Activated CD4-positive, alpha-beta memory T cell treated with anti-CD3 and anti-CD28 coated beads, Interleukin-2, amount 10 ng/mL, durations not matched to agents 7 days and 5 days (primary cell): ENCODE measurements around the gene SEPTIN5. TPM values are rescaled to one million over a fixed set of nuclear protein-coding genes. Genes with fewer than 3 reads are reported as not detected.
A peak's percentile ranks its signal among the peaks of the same experiment; 100 is the strongest.

Experiments
- CTCF ChIA-PET: fragments of 350-600 bp; sonication (Branson Sonifier 250); formaldehyde crosslinking; loops from one replicate; lab custom pipeline; 2021; ENCODE audit warnings: antibody characterized with exemption, inconsistent platforms; lab: Charles Lee
- POLR2A ChIA-PET: fragments of 350-600 bp; sonication (Branson Sonifier 250); formaldehyde crosslinking; loops from one replicate; lab custom pipeline; 2021; ENCODE audit warnings: antibody characterized with exemption; lab: Charles Lee
- DNase-seq: peaks from one replicate; pipeline ENCODE4 v3.0.0-alpha.2; 2020
- H3K27ac Mint-ChIP-seq: one replicate; pipeline ENCODE4 v1.8.0; 2021; ENCODE audit warnings: mild to moderate bottlenecking, mixed read lengths
- H3K27me3 Mint-ChIP-seq: one replicate; pipeline ENCODE4 v1.8.0; 2021; ENCODE audit warnings: mixed read lengths
- H3K36me3 Mint-ChIP-seq: one replicate; pipeline ENCODE4 v1.8.0; 2021; ENCODE audit warnings: low read depth, mixed read lengths
- H3K4me1 Mint-ChIP-seq: one replicate; pipeline ENCODE4 v1.8.0; 2021; ENCODE audit warnings: mixed read lengths
- H3K4me3 Mint-ChIP-seq: one replicate; pipeline ENCODE4 v1.8.0; 2021; ENCODE audit warnings: mild to moderate bottlenecking, mixed read lengths
- H3K9me3 Mint-ChIP-seq: one replicate; pipeline ENCODE4 v1.8.0; 2021; ENCODE audit warnings: mixed read lengths
- total RNA-seq, 2 experiments: library from RNA; stranded (reverse); gene quantifications; one replicate each; pipeline ENCODE4 v1.2.3, GENCODE V29; 2021

SEPTIN5 gene
- total RNA-seq, 2 experiments from 2014 or later, result not detected

DNA sequence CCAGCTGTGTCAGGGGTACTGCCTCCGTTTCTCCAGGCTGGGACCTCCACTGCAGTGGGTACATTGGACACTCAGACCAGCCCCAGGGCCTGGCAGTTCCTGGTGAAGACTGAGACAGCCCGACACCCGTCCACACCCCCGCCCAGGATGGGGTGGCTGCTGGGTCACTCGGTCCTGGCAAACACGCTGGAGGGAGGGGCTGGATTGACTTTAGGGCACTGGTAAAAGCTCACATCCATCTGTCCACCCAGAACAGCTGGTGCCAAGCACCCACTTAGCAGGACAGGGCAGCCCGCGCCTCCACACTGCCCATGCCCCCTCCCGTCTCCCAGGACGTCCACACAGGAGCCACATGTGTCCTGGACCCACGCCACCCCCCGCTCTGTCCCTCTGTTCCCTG lies 35.6 kb downstream of the SEPTIN5 start:
- CTCF ChIA-PET, result interaction anchor here (1.3 kb wide), 1 partner anchor 160 kb away, joined by 3 read pairs; no protein-coding TSS in a partner anchor
- peaks cover 18% of the 10 kb centered on the region for H3K27me3 Mint-ChIP-seq
- DNase-seq, result no peak
- H3K27ac Mint-ChIP-seq, result no peak overlapping the region
- POLR2A ChIA-PET, result no interaction called here
- no peaks in the 10 kb centered on the region for H3K4me1 Mint-ChIP-seq
- no peak overlapping the region for H3K4me3 Mint-ChIP-seq
- H3K9me3 Mint-ChIP-seq, result no peaks in the 10 kb centered on the region
- no peaks in the 10 kb centered on the region for H3K36me3 Mint-ChIP-seq

DNA sequence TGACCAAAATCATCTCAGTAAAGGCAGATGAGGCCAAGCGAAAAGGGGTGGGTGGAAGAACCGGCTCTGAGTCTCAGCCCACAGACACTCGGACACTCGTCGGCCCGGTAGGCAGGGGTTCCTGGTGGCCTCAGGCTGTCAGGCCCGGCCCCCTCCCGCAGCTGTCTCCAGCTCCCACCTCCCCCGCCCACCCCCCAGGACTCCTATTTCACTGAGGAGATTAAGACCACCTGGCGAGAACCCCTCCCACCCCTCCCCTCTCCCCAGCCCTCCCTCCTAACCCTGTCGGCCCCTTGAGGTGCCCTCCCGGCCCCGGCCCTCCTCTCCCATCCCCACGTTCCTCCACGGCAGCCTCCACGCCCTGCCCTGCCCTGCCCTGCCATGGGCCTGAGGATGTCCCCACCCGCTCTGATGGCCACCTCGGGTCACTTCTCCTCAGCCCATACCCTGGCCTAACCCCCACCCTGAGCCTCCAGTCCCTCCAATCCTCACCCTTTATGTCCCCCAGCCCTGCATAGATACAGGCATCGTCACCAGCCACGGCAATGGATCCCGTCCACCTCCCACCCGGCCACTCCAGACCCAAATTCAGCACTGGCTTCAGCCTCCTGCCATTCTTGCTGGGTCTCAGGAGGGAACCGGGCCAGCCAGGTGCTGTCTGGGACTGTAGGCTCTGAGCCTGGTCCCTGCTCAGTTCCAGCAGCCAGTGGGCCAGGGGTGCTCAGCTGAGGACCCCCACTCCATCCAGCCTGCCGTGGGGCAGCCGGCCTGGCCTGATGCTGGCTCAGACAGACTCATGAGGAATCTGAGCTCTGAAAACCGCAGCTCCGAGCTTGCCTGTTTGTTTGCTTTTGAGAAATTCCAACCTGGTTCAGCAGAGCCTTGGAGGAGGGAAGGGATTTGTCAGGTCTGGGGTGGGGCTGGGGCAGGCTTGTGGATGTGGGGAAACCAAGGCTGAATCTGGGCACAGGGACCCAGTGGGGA lies 36.5 kb downstream of the SEPTIN5 start:
- H3K27me3 Mint-ChIP-seq, result peaks cover 23% of the 10 kb centered on the region

DNA sequence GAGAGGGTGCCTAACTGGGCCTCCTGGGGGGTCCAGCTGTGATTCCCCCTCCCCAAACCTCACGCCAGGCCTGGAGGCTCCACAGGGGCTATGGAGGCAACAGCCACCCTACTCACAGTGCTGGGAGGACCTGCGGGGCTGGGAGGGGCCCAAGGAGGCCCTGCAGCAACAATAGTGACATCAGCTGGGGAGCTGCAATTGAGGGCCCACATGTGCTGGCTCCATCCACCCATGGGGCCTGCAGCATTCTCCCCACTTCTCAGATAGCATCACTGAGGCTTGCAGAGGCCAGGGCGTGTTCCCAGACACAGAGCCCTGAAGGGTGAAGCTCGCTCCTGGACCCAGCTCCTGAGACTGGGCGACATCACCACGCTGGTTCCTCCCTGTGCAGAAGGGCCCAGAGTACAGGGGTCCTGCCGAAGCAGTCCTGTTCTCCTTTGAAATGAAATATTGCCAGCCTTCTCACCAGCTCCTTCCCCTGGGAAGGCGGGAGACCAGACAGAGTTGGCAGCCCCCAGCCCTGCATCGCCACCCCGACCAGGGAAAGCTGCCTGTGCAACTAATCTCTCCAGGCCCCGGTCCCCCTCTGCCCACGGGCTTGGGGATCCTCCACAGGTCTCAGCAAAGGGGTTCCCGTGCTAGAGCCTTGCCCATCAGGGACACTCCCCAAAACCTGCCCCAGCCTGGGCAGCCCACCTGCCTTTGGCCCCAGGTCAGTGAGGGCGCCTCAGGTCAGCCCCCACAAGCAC lies 37.4 kb downstream of the SEPTIN5 start:
- Mint-ChIP-seq H3K36me3 (no peaks in the 10 kb centered on the region), H3K27ac (no peak overlapping the region), H3K4me1 (peaks cover 6% of the 10 kb centered on the region), H3K27me3 (peaks cover 30% of the 10 kb centered on the region), H3K4me3 (no peak overlapping the region), H3K9me3 (no peaks in the 10 kb centered on the region)
- CTCF ChIA-PET, result interaction anchor here (1.0 kb wide), 1 partner anchor 21 kb away, joined by 3 read pairs; no protein-coding TSS in a partner anchor
- POLR2A ChIA-PET, result no interaction called here
- DNase-seq, result no peak

More for the DNA sequence above, 36.5 kb downstream of the SEPTIN5 start:
- Mint-ChIP-seq H3K36me3 (no peaks in the 10 kb centered on the region), H3K9me3 (no peaks in the 10 kb centered on the region), H3K4me3 (no peak overlapping the region), H3K27ac (no peak overlapping the region), H3K4me1 (peaks cover 1% of the 10 kb centered on the region)
- DNase-seq, result no peak
- ChIA-PET CTCF (no interaction called here), POLR2A (no interaction called here)

DNA sequence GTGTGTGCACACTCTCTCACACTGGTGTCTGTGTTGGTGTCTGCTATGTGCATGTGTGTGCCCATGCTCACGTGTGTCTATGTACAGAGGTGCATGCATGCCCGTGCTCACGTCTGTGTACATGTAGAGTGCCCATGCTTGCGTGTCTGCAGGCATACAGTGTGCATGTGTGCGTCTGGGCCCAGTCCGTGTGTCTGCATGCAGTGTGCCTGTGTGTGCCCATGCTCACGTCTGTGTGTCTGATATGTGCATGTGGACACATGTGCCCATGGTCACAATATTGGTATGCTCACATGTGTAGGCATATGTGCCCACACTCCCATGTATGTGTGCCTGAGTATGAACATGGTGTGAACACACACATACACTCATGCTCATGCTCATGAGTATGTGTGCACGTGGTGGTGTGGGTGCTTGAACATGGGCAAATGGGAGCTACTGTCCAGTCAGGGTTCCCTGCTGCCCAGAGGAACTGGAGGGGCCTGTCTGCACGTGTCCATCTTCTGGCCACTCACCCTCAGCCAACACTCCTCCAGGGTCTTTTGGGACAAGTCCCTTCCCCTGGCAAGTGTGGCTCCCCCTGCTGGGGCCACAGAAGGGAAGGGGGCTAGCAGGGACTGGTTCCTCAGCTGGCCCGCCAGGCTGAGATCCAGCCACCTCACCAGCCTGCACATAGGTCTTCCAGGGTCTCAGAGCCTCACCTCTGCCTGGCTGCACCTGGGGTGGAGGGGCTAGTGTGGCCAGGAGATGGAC lies 39.0 kb downstream of the SEPTIN5 start:
- POLR2A ChIA-PET, result no interaction called here
- H3K4me1 Mint-ChIP-seq, result peaks cover 13% of the 10 kb centered on the region
- no peak overlapping the region for H3K27ac Mint-ChIP-seq
- H3K9me3 Mint-ChIP-seq, result no peaks in the 10 kb centered on the region
- DNase-seq, result no peak
- CTCF ChIA-PET, result interaction anchor here (1.0 to 1.6 kb wide), 2 partner anchors 23 to 157 kb away, joined by 3 to 6 read pairs; no protein-coding TSS in a partner anchor
- H3K4me3 Mint-ChIP-seq, result no peak overlapping the region
- no peaks in the 10 kb centered on the region for H3K36me3 Mint-ChIP-seq
- peaks cover 42% of the 10 kb centered on the region for H3K27me3 Mint-ChIP-seq

DNA sequence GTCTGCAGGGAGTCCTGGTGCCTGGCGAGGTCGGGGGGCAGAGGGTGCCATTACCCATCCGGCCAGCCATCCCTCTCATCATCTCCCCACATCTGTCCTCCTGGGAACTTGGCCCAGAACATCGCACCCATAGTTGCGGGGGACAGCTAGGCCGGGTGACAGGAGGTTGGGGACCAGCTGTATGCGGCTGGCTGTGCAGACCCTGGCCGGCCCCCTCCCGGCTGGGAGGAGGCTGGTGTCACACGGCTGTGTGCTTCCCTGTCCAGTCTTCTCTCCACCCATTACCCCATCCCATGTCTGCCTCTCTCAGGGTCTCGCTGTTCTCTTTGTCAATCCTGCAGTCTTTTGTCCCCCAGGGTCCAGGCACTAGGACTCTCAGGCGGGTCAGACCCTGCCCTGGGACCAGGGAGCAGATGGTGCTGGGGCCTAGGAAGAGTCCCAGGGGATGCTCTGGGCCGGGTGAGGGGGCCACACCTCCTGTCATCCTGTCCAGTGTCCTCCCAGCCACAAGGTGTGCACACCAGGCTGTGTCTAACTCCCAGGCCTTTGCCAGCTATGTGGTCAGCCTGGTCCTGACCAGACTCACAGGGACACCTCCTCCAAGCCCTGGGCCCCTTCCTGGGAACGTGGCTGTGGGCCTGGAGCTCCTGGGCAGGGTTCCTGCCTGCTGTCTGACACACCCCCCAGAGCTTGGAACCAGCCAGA lies 39.8 kb downstream of the SEPTIN5 start:
- Mint-ChIP-seq H3K4me1 (peaks cover 13% of the 10 kb centered on the region), H3K27ac (no peak overlapping the region), H3K9me3 (no peaks in the 10 kb centered on the region), H3K27me3 (peaks cover 44% of the 10 kb centered on the region), H3K36me3 (no peaks in the 10 kb centered on the region), H3K4me3 (no peak overlapping the region)
- DNase-seq, result no peak
- ChIA-PET CTCF (interaction anchor here (1.6 kb wide), 1 partner anchor 156 kb away, joined by 6 read pairs; no protein-coding TSS in a partner anchor), POLR2A (no interaction called here)

DNA sequence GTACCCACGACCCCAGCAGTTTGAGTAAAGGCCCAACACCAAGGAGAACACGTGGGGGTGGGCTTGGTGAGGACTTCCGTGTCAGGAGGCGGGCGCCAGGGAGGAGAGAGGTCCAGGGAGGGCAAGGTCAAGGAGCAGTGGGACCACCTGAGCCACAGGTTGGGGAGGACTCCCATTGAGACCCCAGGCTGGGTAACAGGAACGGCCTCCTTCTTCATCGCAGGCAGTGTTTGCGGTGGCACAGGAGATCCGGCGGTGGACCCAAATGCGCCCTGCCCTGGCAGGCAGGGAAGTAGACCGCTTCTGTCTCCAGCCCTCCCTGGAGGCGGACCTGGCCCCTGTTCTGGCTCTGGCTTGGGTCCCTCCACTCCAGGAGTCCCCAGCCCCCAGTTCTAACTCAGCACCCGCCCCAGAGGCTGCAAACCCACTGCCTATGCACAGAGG lies 40.4 kb downstream of the SEPTIN5 start:
- H3K27ac Mint-ChIP-seq, result no peak overlapping the region
- POLR2A ChIA-PET, result no interaction called here
- H3K27me3 Mint-ChIP-seq, result peaks cover 48% of the 10 kb centered on the region
- DNase-seq, result no peak
- no peak overlapping the region for H3K4me3 Mint-ChIP-seq
- H3K9me3 Mint-ChIP-seq, result no peaks in the 10 kb centered on the region
- peaks cover 16% of the 10 kb centered on the region for H3K4me1 Mint-ChIP-seq
- CTCF ChIA-PET, result no interaction called here
- H3K36me3 Mint-ChIP-seq, result peaks cover 1% of the 10 kb centered on the region

DNA sequence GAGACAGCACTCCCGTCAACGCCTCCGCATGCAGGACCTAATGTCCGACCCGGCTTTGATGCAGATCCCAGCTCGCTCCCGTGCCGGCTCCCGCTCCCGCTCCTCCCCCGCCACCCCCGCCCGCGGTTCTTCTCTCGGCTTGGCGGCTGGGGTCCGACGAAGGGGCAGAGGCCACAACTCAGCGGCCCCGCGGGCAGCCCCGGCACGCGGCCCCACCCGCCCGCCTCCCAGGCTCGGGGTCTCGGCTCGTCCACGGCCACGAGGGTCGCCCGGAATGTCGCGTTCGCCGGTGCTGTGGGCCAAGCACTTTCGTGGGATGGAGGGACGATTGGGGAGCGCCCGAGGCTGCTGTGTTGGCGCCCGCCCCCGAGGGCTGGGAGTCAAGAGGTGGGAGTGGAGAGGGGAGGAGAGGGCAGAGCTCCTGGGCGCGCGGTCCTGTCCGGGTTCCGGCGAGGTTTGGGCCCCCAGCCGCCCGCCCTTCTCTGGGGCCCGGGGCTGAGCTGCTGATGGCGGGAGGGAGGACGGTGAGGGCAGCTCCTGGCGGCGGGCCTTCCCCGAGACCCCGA lies 40.9 kb downstream of the SEPTIN5 start:
- CTCF ChIA-PET, result interaction anchor here (0.6 to 1.4 kb wide), 2 partner anchors 24 to 193 kb away, joined by 3 to 6 read pairs; no protein-coding TSS in a partner anchor
- POLR2A ChIA-PET, result no interaction called here
- Mint-ChIP-seq H3K9me3 (no peaks in the 10 kb centered on the region), H3K4me3 (no peak overlapping the region), H3K4me1 (peaks cover 21% of the 10 kb centered on the region), H3K27ac (no peak overlapping the region), H3K36me3 (peaks cover 6% of the 10 kb centered on the region), H3K27me3 (peaks cover 53% of the 10 kb centered on the region)
- no peak for DNase-seq

DNA sequence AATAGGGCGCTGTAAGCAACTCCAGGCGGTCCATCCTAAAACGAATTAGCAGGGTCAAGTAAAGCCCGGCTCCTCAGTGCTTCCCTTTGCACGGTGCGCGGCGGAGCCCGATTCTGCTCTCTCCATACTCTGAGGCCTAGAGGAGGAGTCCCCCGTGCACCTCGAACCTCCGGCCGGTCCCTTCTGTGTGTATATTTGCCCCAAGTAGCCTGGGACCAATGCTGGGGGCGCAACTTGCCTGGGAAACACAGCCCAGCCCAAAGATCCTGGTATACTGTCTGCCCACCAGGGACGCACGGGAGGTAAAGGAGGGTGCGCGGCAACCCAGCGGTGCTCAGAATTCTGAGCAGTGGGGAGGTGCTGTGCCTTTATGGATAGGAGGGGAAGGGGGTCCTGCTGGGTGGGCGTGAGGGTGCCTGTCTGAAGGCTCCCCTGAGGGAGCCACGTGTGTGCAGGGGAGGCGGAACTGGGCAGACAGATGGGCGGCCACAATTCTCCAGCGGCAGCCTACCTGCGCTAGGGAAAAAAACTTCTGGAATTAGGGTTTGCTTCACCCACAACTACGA lies 41.5 kb downstream of the SEPTIN5 start:
- Mint-ChIP-seq H3K27me3 (peaks cover 54% of the 10 kb centered on the region), H3K27ac (no peak overlapping the region), H3K9me3 (no peaks in the 10 kb centered on the region)

DNA sequence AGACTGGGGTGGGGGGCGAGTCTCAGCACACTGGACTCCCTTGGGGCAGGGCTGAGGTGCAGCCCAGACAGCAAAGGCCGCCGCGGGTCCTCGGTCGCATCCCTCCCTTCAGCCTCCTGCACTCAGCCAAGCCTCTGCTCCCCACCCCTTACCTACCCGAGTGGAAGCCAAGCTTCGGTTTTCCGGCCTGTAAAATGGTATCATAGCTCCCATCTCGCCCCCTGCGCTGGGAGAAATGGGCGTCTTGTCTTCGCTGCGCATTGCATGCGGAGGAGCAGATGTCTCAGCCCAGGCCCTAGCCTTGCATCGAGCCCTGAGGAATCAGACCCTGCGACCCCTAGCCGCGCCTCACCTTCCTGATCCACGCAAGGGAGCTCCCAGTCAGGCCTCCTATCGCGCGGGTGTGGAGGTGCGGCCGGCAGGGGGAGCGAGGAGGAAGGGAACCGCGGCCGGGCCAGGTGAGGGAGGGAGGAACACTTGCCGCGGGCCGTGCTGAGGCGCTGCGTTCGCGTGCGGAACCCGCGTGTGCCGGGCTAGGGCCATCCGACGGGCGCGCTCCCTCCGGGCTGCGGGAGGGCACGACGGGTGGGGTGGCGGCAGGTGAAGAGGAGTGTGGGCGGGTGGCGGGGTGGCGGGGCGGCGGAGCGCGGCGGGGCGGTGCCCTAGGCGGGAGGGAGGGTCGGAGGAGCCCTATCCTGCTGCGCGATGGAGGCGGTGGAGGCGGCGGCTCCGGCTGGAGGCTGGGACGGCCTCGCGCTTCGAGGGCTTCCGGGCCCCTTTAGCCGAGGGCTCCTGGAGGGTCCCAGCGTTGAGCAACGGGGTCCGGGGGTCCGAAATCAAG lies 42.2 kb downstream of the SEPTIN5 start:
- POLR2A ChIA-PET, result interaction anchor here (1.0 kb wide), 1 partner anchor 12 kb away, joined by 3 read pairs; no protein-coding TSS in a partner anchor
- Mint-ChIP-seq H3K27me3 (peaks cover 55% of the 10 kb centered on the region), H3K36me3 (peaks cover 7% of the 10 kb centered on the region)

More for the DNA sequence above, 41.5 kb downstream of the SEPTIN5 start:
- ChIA-PET POLR2A (no interaction called here), CTCF (interaction anchor here (0.5 to 1.4 kb wide), 7 partner anchors 25 to 272 kb away, joined by 3 to 7 read pairs (median 4); no protein-coding TSS in a partner anchor)
- peaks cover 7% of the 10 kb centered on the region for H3K36me3 Mint-ChIP-seq
- no peak for DNase-seq
- H3K4me1 Mint-ChIP-seq, result peaks cover 22% of the 10 kb centered on the region
- H3K4me3 Mint-ChIP-seq, result no peak overlapping the region

DNA sequence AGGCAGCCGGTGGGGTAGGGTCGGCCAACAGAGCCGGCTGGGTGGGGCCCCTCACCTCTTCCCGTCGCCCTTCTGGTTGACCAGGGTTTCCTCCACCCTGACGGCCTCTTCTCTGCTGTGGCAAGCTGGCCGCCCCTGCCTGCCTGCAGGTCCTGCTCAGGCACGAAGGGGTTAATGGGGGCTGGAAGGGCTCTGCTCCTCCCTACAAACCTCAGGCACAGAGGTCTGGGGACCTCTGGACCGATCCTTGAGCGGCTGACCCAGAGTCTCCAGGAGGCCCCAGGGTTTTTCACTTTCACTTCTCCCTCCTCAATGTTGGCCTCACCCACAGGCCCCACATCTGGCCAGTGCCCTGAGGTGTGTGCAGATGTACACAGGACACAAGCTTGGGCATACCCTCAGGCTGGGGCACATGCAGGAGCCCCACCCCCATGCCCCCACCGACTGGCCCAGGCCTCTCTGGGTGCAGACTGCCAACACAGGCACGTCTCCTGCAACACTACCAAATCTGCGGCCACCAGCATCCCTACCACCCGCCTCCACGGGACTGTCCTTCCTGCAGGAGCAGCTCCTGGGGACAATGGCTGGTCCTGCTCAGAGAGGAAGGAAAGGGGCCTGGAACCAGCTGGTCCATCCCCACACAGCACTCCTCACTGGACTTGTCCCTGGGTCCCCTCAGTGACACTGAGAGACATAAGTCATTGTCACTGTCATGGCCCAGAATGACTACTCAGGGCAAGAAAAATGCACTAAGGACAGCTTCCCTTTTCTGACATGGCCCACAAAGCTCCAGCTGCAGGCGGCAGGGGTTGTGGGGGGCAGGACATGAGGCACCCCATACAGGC lies 43.1 kb downstream of the SEPTIN5 start:
- H3K27me3 Mint-ChIP-seq, result peaks cover 63% of the 10 kb centered on the region
- DNase-seq, result no peak
- peak overlapping the region; percentile 17 for H3K4me3 Mint-ChIP-seq
- CTCF ChIA-PET, result interaction anchor here (1.0 to 1.2 kb wide), 2 partner anchors 153 to 193 kb away, joined by 4 to 7 read pairs; no protein-coding TSS in a partner anchor
- no peaks in the 10 kb centered on the region for H3K9me3 Mint-ChIP-seq
- POLR2A ChIA-PET, result interaction anchor here (1.0 kb wide), 1 partner anchor 13 kb away, joined by 3 read pairs; no protein-coding TSS in a partner anchor
- peaks cover 24% of the 10 kb centered on the region for H3K4me1 Mint-ChIP-seq
- H3K27ac Mint-ChIP-seq, result no peak overlapping the region
- H3K36me3 Mint-ChIP-seq, result peaks cover 7% of the 10 kb centered on the region

More for the DNA sequence above, 42.2 kb downstream of the SEPTIN5 start:
- no peaks in the 10 kb centered on the region for H3K9me3 Mint-ChIP-seq
- CTCF ChIA-PET, result interaction anchor here (0.5 to 1.4 kb wide), 6 partner anchors 26 to 271 kb away, joined by 3 to 7 read pairs (median 4); no protein-coding TSS in a partner anchor
- DNase-seq, result peak; percentile 75
- H3K27ac Mint-ChIP-seq, result no peak overlapping the region
- H3K4me1 Mint-ChIP-seq, result peaks cover 23% of the 10 kb centered on the region
- H3K4me3 Mint-ChIP-seq, result no peak overlapping the region
